Renal cortical epithelial cell (primary cell): ENCODE results near the gene MAP7. TPM values are rescaled to one million over a fixed set of nuclear protein-coding genes. Genes with fewer than 3 reads are reported as not detected.

Source experiments
- DNase-seq: peaks from one replicate; pipeline ENCODE4 v3.0.0-alpha.2; 2011; ENCODE audit warnings: low read depth
- total RNA-seq: library from RNA; depleted of rRNA; stranded (reverse); fragments of >200 nt; gene quantifications from 2 replicates; pipeline ENCODE4 v1.2.3, GENCODE V29; 2014

Gene MAP7
- total RNA-seq, 1 donor from 2014 or later, result 28.5 TPM

- DNase-seq, result no peak
Observed at GRCh38 chr6:136306466-136306865, 243.8 kb downstream of the MAP7 start.

DNA sequence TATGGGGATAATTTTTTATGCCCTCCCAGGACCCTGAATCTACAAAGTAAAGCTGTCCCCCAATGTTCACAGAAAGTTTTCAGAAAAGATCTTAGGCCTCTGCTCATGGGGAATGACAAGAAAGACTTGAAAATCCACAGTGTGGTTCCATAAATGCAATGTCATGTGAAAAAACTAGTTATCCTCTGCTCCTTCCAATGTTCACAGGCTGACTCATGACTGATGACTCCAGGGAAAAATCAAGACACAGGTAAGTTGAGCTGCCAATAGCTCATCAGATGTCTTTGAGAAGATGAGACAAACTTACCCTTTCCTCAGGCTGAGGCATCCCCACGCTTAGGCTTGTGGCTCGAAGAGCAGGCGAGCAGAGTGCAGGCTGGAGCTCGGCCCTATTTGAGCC, 245.8 kb downstream of the MAP7 start:
- DNase-seq, result peak; percentile 13

DNA sequence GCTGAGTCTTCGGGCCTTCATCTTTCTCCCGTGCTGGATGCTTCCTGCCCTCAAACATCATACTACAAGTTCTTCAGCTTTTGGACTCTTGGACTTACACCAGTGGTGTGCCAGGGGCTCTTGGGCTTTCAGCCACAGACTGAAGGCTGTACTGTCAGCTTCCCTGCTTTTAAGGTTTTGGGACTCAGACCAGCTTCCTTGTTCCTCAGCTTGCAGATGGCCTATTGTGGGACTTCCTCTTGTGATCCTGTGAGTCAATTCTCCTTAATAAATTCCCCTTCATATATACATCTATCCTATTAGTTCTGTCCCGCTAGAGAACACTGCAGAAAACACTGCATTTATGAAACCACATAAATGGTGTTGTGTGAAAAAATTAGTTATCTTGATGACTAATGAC, 246.7 kb downstream of the MAP7 start:
- no peak for DNase-seq

DNA sequence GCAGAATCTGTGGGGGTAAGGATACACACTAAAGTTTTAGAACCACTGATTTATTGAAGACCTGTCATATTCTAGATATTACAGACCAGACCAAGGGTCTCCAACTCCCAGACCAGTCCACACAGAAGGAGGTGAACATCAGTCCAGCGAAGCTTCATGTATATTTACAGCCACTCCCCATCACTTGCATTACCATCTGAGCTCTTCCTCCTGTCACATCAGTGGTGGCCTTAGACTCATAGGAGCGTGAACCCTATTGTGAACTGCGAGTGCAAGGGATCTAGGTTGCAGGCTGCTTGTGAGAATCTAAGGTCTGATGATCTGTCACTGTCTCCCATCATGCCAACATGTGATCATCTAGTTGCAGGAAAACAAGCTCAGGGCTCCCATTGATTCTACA, 255.6 kb downstream of the MAP7 start:
- no peak for DNase-seq

Other genes starting within 250 kb of the MAP7 start
- gene MAP3K5, start 242.1 kb upstream of the MAP7 start, total RNA-seq, result 21.6 and 21.7 TPM in 2 replicates